ENCODE results near the gene CLDN12.

Gene CLDN12

DNA sequence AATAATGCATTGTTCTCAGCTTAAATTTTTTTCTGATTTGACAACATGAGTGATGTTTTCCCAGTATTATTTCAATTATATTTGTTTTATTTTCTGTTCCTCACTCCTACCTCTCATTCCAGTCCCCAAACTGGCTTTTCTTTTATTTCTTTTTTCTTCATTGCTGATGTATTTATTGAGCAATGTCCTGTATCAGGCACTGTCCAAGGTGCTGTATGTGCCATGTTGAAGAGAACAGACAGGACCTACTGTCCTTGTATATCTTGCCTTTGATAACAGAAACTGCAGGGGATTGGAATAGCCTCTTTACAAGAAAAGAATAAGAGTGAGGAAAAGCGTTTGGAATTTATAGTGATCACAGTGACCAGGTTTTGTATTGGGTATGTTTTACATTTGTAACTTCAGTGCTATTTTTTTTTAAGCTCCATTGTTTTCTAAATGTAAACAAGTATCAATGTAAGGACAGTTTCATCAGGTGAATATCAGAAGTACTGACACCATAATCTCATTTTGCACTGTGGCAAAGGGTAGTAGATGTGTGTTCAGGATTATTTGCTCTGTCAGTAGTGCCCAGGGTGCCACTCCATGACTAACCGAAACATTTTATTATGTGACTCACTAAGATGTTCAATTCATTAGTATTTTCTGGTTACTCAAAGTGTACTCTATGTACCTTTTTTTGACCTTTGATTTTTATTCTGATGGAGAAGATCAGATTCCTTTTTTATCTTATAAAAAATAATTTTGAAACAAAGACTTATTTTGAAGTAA, 15.6 kb upstream of the CLDN12 start:
- WGBS, 2 donors (ENCODE audit: extremely low coverage in 2 of 2, insufficient read length in 2 of 2, insufficient replicate concordance in 1 of 2), result no CpG with 5 or more reads among the region's 2 CpGs
- no peak overlapping the region for H2AK5ac ChIP-seq (ENCODE audit: low read depth, low read length)
- DNase-seq (ENCODE audit: low spot score), result no peak

DNA sequence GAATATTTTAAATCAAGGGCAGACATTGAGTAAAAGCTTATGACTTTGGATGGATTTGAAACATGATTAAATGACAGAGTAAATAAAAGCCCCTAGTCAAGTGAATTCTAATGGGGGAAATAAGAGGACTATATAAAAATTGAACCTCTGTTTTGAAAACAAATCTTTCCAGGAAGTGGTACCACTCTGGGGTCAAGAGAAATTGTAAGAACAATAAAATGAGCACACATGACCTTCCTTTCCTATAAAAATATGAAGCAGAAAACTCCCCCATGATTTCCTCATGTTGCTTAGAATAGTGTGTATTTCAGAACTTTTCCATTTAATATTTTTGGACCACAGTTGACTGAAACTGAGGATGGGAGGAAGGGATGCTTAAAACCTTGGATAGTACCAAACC, 12.3 kb upstream of the CLDN12 start:
- Histone ChIP-seq H3K14ac (ENCODE audit: low read length) (no peak overlapping the region), H2BK15ac (ENCODE audit: low read length) (no peak overlapping the region), H2BK12ac (ENCODE audit: low read length) (no peak overlapping the region), H3K4me2 (ENCODE audit: insufficient read depth, low read length, poor library complexity, severe bottlenecking) (no peak overlapping the region), H3K27ac (replicated peaks; ENCODE audit: low read length) (no peak overlapping the region), H3K27me3 (ENCODE audit: control insufficient read depth in 3 of 3, insufficient read depth in 3 of 3, low read depth in 1 of 3, low read length in 3 of 3) (no peaks in the 10 kb centered on the region), H3K79me1 (ENCODE audit: low read depth, low read length) (no peaks in the 10 kb centered on the region), H2AK5ac (ENCODE audit: low read depth, low read length) (no peak overlapping the region), H3K18ac (ENCODE audit: low read length) (no peak overlapping the region), H2BK5ac (ENCODE audit: low read length) (no peak overlapping the region), H3K23ac (ENCODE audit: low read depth, low read length, poor library complexity) (no peak overlapping the region), H3K9me3 (replicated peaks in 1 of 2; ENCODE audit: control insufficient read depth in 2 of 2, insufficient read depth in 1 of 2, low read depth in 1 of 2, low read length in 2 of 2) (peaks cover 0 to 1% of the 10 kb centered on the region in 2 donors), H2AFZ (ENCODE audit: low read length) (no peak overlapping the region), H3K4me1 (ENCODE audit: control insufficient read depth in 2 of 2, insufficient read depth in 1 of 2, low read depth in 1 of 2, low read length in 2 of 2) (no peaks in the 10 kb centered on the region), H2BK120ac (ENCODE audit: low read depth, low read length) (no peak overlapping the region), H3K9ac (ENCODE audit: low read depth, low read length, poor library complexity) (no peak overlapping the region), H3K4me3 (ENCODE audit: low read length in 2 of 2) (no peak overlapping the region), H4K8ac (ENCODE audit: low read depth, low read length) (no peak overlapping the region), H4K91ac (ENCODE audit: low read depth, low read length, poor library complexity) (no peak overlapping the region), H3K36me3 (replicated peaks in 1 of 2; ENCODE audit: control insufficient read depth in 2 of 2, insufficient read depth in 2 of 2, low read length in 2 of 2) (peaks cover 0 to 8% of the 10 kb centered on the region in 2 donors), H3K4ac (ENCODE audit: low read length) (no peak overlapping the region)
- no peak for DNase-seq (ENCODE audit: low spot score)

More for the DNA sequence above, 15.6 kb upstream of the CLDN12 start:
- Histone ChIP-seq H3K4ac (ENCODE audit: low read length) (no peak overlapping the region), H2BK15ac (ENCODE audit: low read length) (no peak overlapping the region), H2BK5ac (ENCODE audit: low read length) (no peak overlapping the region), H2BK12ac (ENCODE audit: low read length) (no peak overlapping the region), H4K91ac (ENCODE audit: low read depth, low read length, poor library complexity) (no peak overlapping the region), H3K4me3 (ENCODE audit: low read length in 2 of 2) (no peak overlapping the region), H3K79me1 (ENCODE audit: low read depth, low read length) (no peaks in the 10 kb centered on the region), H2AFZ (ENCODE audit: low read length) (no peak overlapping the region), H2BK120ac (ENCODE audit: low read depth, low read length) (no peak overlapping the region), H4K8ac (ENCODE audit: low read depth, low read length) (no peak overlapping the region), H3K27me3 (ENCODE audit: control insufficient read depth in 3 of 3, insufficient read depth in 3 of 3, low read depth in 1 of 3, low read length in 3 of 3) (no peaks in the 10 kb centered on the region), H3K27ac (replicated peaks; ENCODE audit: low read length) (no peak overlapping the region), H3K18ac (ENCODE audit: low read length) (no peak overlapping the region), H3K9me3 (replicated peaks in 1 of 2; ENCODE audit: control insufficient read depth in 2 of 2, insufficient read depth in 1 of 2, low read depth in 1 of 2, low read length in 2 of 2) (no peaks in the 10 kb centered on the region), H3K23ac (ENCODE audit: low read depth, low read length, poor library complexity) (no peak overlapping the region), H3K9ac (ENCODE audit: low read depth, low read length, poor library complexity) (no peak overlapping the region), H3K14ac (ENCODE audit: low read length) (no peak overlapping the region), H3K4me2 (ENCODE audit: insufficient read depth, low read length, poor library complexity, severe bottlenecking) (no peak overlapping the region), H3K36me3 (replicated peaks in 1 of 2; ENCODE audit: control insufficient read depth in 2 of 2, insufficient read depth in 2 of 2, low read length in 2 of 2) (peaks cover 0 to 41% of the 10 kb centered on the region in 2 donors), H3K4me1 (ENCODE audit: control insufficient read depth in 2 of 2, insufficient read depth in 1 of 2, low read depth in 1 of 2, low read length in 2 of 2) (no peaks in the 10 kb centered on the region)

GRCh38 chr7:90391488-90391887, 11.8 kb upstream of the CLDN12 start:
- H3K18ac ChIP-seq (ENCODE audit: low read length), result no peak overlapping the region
- H3K27me3 ChIP-seq (ENCODE audit: control insufficient read depth in 3 of 3, insufficient read depth in 3 of 3, low read depth in 1 of 3, low read length in 3 of 3), result no peaks in the 10 kb centered on the region
- H2BK5ac ChIP-seq (ENCODE audit: low read length), result no peak overlapping the region
- no peaks in the 10 kb centered on the region for H3K4me1 ChIP-seq (ENCODE audit: control insufficient read depth in 2 of 2, insufficient read depth in 1 of 2, low read depth in 1 of 2, low read length in 2 of 2)
- no peak overlapping the region for H4K91ac ChIP-seq (ENCODE audit: low read depth, low read length, poor library complexity)
- H3K79me1 ChIP-seq (ENCODE audit: low read depth, low read length), result no peaks in the 10 kb centered on the region
- H3K23ac ChIP-seq (ENCODE audit: low read depth, low read length, poor library complexity), result no peak overlapping the region
- no CpG with 5 or more reads among the region's 5 CpGs for WGBS, 2 donors (ENCODE audit: extremely low coverage in 2 of 2, insufficient read length in 2 of 2, insufficient replicate concordance in 1 of 2)
- DNase-seq (ENCODE audit: low spot score), result no peak
- no peak overlapping the region for H2BK12ac ChIP-seq (ENCODE audit: low read length)
- H3K4me3 ChIP-seq (ENCODE audit: low read length in 2 of 2), result no peak overlapping the region
- H3K14ac ChIP-seq (ENCODE audit: low read length), result no peak overlapping the region
- H3K27ac ChIP-seq (replicated peaks; ENCODE audit: low read length), result no peak overlapping the region
- no peak overlapping the region for H3K4me2 ChIP-seq (ENCODE audit: insufficient read depth, low read length, poor library complexity, severe bottlenecking)
- H2AK5ac ChIP-seq (ENCODE audit: low read depth, low read length), result no peak overlapping the region
- peaks cover 0 to 3% of the 10 kb centered on the region in 2 donors for H3K36me3 ChIP-seq (replicated peaks in 1 of 2; ENCODE audit: control insufficient read depth in 2 of 2, insufficient read depth in 2 of 2, low read length in 2 of 2)
- H4K8ac ChIP-seq (ENCODE audit: low read depth, low read length), result no peak overlapping the region
- H3K9me3 ChIP-seq (replicated peaks in 1 of 2; ENCODE audit: control insufficient read depth in 2 of 2, insufficient read depth in 1 of 2, low read depth in 1 of 2, low read length in 2 of 2), result peaks cover 0 to 1% of the 10 kb centered on the region in 2 donors
- no peak overlapping the region for H3K4ac ChIP-seq (ENCODE audit: low read length)
- no peak overlapping the region for H2BK15ac ChIP-seq (ENCODE audit: low read length)
- H3K9ac ChIP-seq (ENCODE audit: low read depth, low read length, poor library complexity), result no peak overlapping the region
- no peak overlapping the region for H2BK120ac ChIP-seq (ENCODE audit: low read depth, low read length)
- no peak overlapping the region for H2AFZ ChIP-seq (ENCODE audit: low read length)

DNA sequence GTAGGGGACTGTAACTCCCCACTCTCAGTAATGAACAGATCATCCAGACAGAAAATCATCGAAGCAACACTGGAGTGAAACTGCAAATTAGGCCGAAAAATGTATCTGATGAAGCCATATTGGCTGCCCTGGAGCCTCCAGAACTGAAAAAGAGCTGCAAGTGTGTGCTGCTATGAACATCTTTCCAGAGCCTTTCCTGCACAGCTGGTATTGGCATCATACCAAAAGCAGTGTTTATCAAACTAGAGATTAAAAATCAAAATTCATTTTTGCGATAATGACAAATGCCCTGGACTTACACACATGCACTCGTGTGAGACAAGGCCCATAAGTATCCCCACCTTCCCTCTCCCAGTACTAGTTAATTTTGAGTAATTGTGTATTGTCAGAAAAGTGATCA, 6.8 kb upstream of the CLDN12 start:
- Histone ChIP-seq H3K9ac (ENCODE audit: low read depth, low read length, poor library complexity) (no peak overlapping the region), H3K9me3 (replicated peaks in 1 of 2; ENCODE audit: control insufficient read depth in 2 of 2, insufficient read depth in 1 of 2, low read depth in 1 of 2, low read length in 2 of 2) (peaks cover 0 to 1% of the 10 kb centered on the region in 2 donors), H4K91ac (ENCODE audit: low read depth, low read length, poor library complexity) (no peak overlapping the region), H2BK5ac (ENCODE audit: low read length) (no peak overlapping the region), H2AK5ac (ENCODE audit: low read depth, low read length) (no peak overlapping the region), H3K27me3 (ENCODE audit: control insufficient read depth in 3 of 3, insufficient read depth in 3 of 3, low read depth in 1 of 3, low read length in 3 of 3) (peaks cover 0 to 3% (median 0%) of the 10 kb centered on the region in 3 experiments), H2BK15ac (ENCODE audit: low read length) (no peak overlapping the region), H3K18ac (ENCODE audit: low read length) (no peak overlapping the region), H4K8ac (ENCODE audit: low read depth, low read length) (no peak overlapping the region), H3K4ac (ENCODE audit: low read length) (no peak overlapping the region), H2BK12ac (ENCODE audit: low read length) (no peak overlapping the region), H3K36me3 (replicated peaks in 1 of 2; ENCODE audit: control insufficient read depth in 2 of 2, insufficient read depth in 2 of 2, low read length in 2 of 2) (no peaks in the 10 kb centered on the region), H3K27ac (replicated peaks; ENCODE audit: low read length) (no peak overlapping the region), H2BK120ac (ENCODE audit: low read depth, low read length) (no peak overlapping the region), H3K14ac (ENCODE audit: low read length) (no peak overlapping the region), H3K4me3 (ENCODE audit: low read length in 2 of 2) (no peak overlapping the region), H3K4me1 (ENCODE audit: control insufficient read depth in 2 of 2, insufficient read depth in 1 of 2, low read depth in 1 of 2, low read length in 2 of 2) (no peaks in the 10 kb centered on the region), H2AFZ (ENCODE audit: low read length) (no peak overlapping the region), H3K23ac (ENCODE audit: low read depth, low read length, poor library complexity) (no peak overlapping the region), H3K79me1 (ENCODE audit: low read depth, low read length) (no peaks in the 10 kb centered on the region), H3K4me2 (ENCODE audit: insufficient read depth, low read length, poor library complexity, severe bottlenecking) (no peak overlapping the region)
- WGBS, 2 donors (ENCODE audit: extremely low coverage in 2 of 2, insufficient read length in 2 of 2, insufficient replicate concordance in 1 of 2), result no CpG with 5 or more reads among the region's 4 CpGs
- DNase-seq (ENCODE audit: low spot score), result no peak
